SK-N-MC (cell line): ENCODE data around the gene DYRK1B.

Source experiments
- FOXP2 ChIP-seq: optimal IDR thresholded peaks from 2 replicates; pipeline ENCODE3; 2011; ENCODE audit warnings: mild to moderate bottlenecking, moderate library complexity; ENCODE audit not compliant: insufficient read depth; ENCODE audit errors: extremely low read length, control extremely low read depth
- POLR2AphosphoS5 ChIP-seq: IDR thresholded peaks from 2 replicates; pipeline ENCODE4 v1.6.1; 2012; ENCODE audit warnings: mild to moderate bottlenecking, low read depth, low read length, borderline replicate concordance

- TF ChIP-seq POLR2AphosphoS5 (no peak), FOXP2 (no peak)
Measured at GRCh38 chr19:39838569-39838968, 4.6 kb upstream of the DYRK1B start.
